Measurements from ENCODE around the gene HLA-E. TPM values are rescaled to one million over a fixed set of nuclear protein-coding genes. Genes with fewer than 3 reads are reported as not detected.
"Not testable (repeated sequence)": the region's sequence is repeated elsewhere in the genome, so short reads cannot be mapped to it uniquely, and the experiment has no call there.

HLA-E gene
- polyA plus RNA-seq, 1 experiment, result 293 TPM

GRCh38 chr6:30481211-30481964, 7.9 kb upstream of the HLA-E start:
- ChIA-PET POLR2A (no interaction called here), CTCF (interaction anchor here (0.6 to 9.5 kb wide), 18 partner anchors 9 to 599 kb away, joined by 3 to 263 read pairs (median 6); partner anchors contain the start of gene GNL1)
- no peak for TF ChIP-seq CTCF (IDR thresholded peaks at IDR 0.05; ENCODE audit: insufficient read depth, low read depth, low read length)
- H3K4me3 ChIP-seq (ENCODE audit: low read depth, low read length), result no peak overlapping the region
- DNase-seq (ENCODE audit: low read depth), result no peak
- H3K36me3 ChIP-seq (ENCODE audit: control insufficient read depth, insufficient read depth, low read length), result no peaks in the 10 kb centered on the region
- peaks cover 22% of the 10 kb centered on the region for H3K27me3 ChIP-seq (ENCODE audit: control insufficient read depth, insufficient read depth, low read length)

GRCh38 chr6:30481965-30482644, 7.2 kb upstream of the HLA-E start:
- peak; percentile 88 for TF ChIP-seq CTCF (IDR thresholded peaks at IDR 0.05; ENCODE audit: insufficient read depth, low read depth, low read length)
- peaks cover 22% of the 10 kb centered on the region for H3K27me3 ChIP-seq (ENCODE audit: control insufficient read depth, insufficient read depth, low read length)
- H3K36me3 ChIP-seq (ENCODE audit: control insufficient read depth, insufficient read depth, low read length); H3K4me3 ChIP-seq (ENCODE audit: low read depth, low read length); POLR2A ChIA-PET; DNase-seq (ENCODE audit: low read depth): not testable (repeated sequence)
- CTCF ChIA-PET, result interaction anchor here (0.6 to 9.5 kb wide), 24 partner anchors 8 to 598 kb away, joined by 3 to 263 read pairs (median 5); partner anchors contain the start of genes DHX16 and GNL1

- no peaks in the 10 kb centered on the region for H3K36me3 ChIP-seq (ENCODE audit: control insufficient read depth, insufficient read depth, low read length)
- H3K27me3 ChIP-seq (ENCODE audit: control insufficient read depth, insufficient read depth, low read length), result peaks cover 22% of the 10 kb centered on the region
- ChIA-PET POLR2A (no interaction called here), CTCF (interaction anchor here (0.6 to 9.5 kb wide), 22 partner anchors 9 to 932 kb away, joined by 3 to 263 read pairs (median 4); partner anchors contain the start of gene DHX16)
- DNase-seq (ENCODE audit: low read depth), result no peak
- TF ChIP-seq CTCF (IDR thresholded peaks at IDR 0.05; ENCODE audit: insufficient read depth, low read depth, low read length), result peak; percentile 58
- H3K4me3 ChIP-seq (ENCODE audit: low read depth, low read length), result no peak overlapping the region
Observed at GRCh38 chr6:30483677-30484279, 5.5 kb upstream of the HLA-E start.

- TF ChIP-seq CTCF (IDR thresholded peaks at IDR 0.05; ENCODE audit: insufficient read depth, low read depth, low read length), result no peak
- ChIA-PET CTCF (interaction anchor here (1.1 to 9.5 kb wide), 4 partner anchors 45 to 266 kb away, joined by 3 to 263 read pairs (median 94); no protein-coding TSS in a partner anchor), POLR2A (interaction anchor here (0.6 kb wide), 1 partner anchor 196 kb away, joined by 3 read pairs; no protein-coding TSS in a partner anchor)
Observed at GRCh38 chr6:30485236-30485635, 4.1 kb upstream of the HLA-E start.

GRCh38 chr6:30487926-30488325, 1.4 kb upstream of the HLA-E start:
- Histone ChIP-seq H3K36me3 (ENCODE audit: control insufficient read depth, insufficient read depth, low read length) (peaks cover 20% of the 10 kb centered on the region), H3K27me3 (ENCODE audit: control insufficient read depth, insufficient read depth, low read length) (no peaks in the 10 kb centered on the region; the same call in none of the 2 replicates), H3K4me3 (ENCODE audit: low read depth, low read length) (no peak overlapping the region)
- no peak for TF ChIP-seq CTCF (IDR thresholded peaks at IDR 0.05; ENCODE audit: insufficient read depth, low read depth, low read length)
- CTCF ChIA-PET, result interaction anchor here (0.5 to 9.5 kb wide), 4 partner anchors 34 to 186 kb away, joined by 4 to 263 read pairs (median 76); no protein-coding TSS in a partner anchor
- no peak for DNase-seq (ENCODE audit: low read depth)
- POLR2A ChIA-PET, result no interaction called here

More at GRCh38 chr6:30485236-30485635, 4.1 kb upstream of the HLA-E start:
- no peak for DNase-seq (ENCODE audit: low read depth)
- H3K4me3 ChIP-seq (ENCODE audit: low read depth, low read length), result no peak overlapping the region
- no peaks in the 10 kb centered on the region for H3K36me3 ChIP-seq (ENCODE audit: control insufficient read depth, insufficient read depth, low read length)
- peaks cover 18% of the 10 kb centered on the region for H3K27me3 ChIP-seq (ENCODE audit: control insufficient read depth, insufficient read depth, low read length)

- CTCF ChIA-PET; DNase-seq (ENCODE audit: low read depth); H3K4me3 ChIP-seq (ENCODE audit: low read depth, low read length); H3K27me3 ChIP-seq (ENCODE audit: control insufficient read depth, insufficient read depth, low read length); POLR2A ChIA-PET: not testable (repeated sequence)
- H3K36me3 ChIP-seq (ENCODE audit: control insufficient read depth, insufficient read depth, low read length), result peaks cover 25% of the 10 kb centered on the region
Observed at GRCh38 chr6:30488697-30489080, 620 bp upstream of the HLA-E start.
